Head of caudate nucleus (tissue), 42 donors: ENCODE results near the gene SPSB3.
A peak's percentile ranks its signal among the peaks of the same experiment; 100 is the strongest.
"Not testable (repeated sequence)": the region's sequence is repeated elsewhere in the genome, so short reads cannot be mapped to it uniquely, and the experiment has no call there.

Experiments
- DNase-seq, 42 donors: peaks; one replicate each; pipeline versions ENCODE4 v3.0.0 to v3.0.0-alpha.2; 2020 to 2021; ENCODE audit warnings: mixed read lengths in 7 of 42
- intact Hi-C: fragments of 100-400 bp; cut with DNase I; formaldehyde crosslinking; loops from one replicate; pipeline ENCODE4 v1.15.0; 2022

Gene SPSB3

DNA sequence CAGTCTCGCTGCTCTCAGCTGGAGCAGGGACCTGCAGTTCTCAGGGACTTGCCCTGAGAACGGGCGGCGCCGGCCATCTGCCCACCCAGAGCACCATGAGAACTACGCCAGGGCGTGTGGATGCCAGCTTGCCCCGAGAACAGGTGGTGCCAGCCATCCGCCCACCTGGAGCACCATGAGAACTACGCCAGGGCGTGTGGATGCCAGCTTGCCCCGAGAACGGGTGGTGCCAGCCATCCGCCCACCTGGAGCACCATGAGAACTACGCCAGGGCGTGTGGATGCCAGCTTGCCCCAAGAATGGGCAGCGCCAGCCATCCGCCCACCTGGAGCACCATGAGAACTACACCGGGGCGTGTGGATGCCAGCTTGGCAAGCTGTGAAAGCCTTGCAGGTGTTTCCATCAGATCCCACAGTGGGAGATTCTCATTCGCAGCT lies 49.8 kb downstream of the SPSB3 start:
- peak in 16 of 42 donors; percentile 17 to 56 (median 30) for DNase-seq
- intact Hi-C loops, result not testable (repeated sequence)

GRCh38 chr16:1732071-1732470 lies 50.3 kb downstream of the SPSB3 start:
- intact Hi-C loops, result no loop called here
- DNase-seq, result no peak

DNA sequence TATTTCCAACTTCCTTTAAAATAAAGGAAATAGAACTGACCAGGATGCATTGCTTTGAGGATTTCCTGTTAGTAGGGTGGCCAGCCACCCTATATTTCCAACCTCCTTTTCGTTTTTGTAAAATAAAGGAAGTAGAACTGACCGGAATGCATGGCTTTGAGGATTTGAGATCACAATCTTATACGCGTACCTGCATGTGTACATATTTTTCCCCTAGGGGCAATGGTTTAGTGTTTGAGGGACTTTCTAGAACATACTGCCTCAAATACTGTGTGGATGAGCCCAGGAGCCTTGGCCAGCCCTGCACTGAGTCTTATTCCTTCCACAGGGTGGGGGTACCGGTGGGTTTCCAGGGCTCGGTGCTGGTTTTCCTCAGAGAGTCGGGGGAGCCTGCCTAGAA lies 50.8 kb downstream of the SPSB3 start:
- intact Hi-C loops, result no loop called here
- no peak for DNase-seq

- intact Hi-C loops, result no loop called here
- peak in 9 of 42 donors; percentile 33 to 61 (median 49) for DNase-seq
Measured at GRCh38 chr16:1731073-1731472, 51.3 kb downstream of the SPSB3 start.

- intact Hi-C loops, result no loop called here
- DNase-seq, result no peak
Measured at GRCh38 chr16:1729445-1729844, 52.9 kb downstream of the SPSB3 start.

DNA sequence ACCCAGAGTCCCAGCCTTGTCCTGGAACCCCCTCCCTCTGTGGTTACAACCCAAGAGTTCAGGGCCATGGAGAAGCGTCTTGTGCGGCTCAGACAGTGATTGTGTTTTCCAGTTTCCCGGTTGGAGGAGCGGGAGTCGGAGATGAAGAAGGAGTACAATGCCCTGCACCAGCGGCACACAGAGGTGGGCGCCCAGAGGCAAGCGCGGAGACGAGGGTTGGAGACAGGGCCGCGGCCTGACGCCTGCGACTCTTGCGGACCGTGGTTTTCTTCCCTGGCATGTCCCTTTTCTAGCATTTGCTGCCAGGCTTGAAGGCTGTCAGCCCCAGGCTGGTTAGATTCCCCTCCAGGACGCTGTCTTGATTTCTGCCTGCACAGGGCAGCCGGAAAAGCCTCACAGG lies 53.3 kb downstream of the SPSB3 start:
- intact Hi-C loops, result no loop called here
- DNase-seq, result no peak

DNA sequence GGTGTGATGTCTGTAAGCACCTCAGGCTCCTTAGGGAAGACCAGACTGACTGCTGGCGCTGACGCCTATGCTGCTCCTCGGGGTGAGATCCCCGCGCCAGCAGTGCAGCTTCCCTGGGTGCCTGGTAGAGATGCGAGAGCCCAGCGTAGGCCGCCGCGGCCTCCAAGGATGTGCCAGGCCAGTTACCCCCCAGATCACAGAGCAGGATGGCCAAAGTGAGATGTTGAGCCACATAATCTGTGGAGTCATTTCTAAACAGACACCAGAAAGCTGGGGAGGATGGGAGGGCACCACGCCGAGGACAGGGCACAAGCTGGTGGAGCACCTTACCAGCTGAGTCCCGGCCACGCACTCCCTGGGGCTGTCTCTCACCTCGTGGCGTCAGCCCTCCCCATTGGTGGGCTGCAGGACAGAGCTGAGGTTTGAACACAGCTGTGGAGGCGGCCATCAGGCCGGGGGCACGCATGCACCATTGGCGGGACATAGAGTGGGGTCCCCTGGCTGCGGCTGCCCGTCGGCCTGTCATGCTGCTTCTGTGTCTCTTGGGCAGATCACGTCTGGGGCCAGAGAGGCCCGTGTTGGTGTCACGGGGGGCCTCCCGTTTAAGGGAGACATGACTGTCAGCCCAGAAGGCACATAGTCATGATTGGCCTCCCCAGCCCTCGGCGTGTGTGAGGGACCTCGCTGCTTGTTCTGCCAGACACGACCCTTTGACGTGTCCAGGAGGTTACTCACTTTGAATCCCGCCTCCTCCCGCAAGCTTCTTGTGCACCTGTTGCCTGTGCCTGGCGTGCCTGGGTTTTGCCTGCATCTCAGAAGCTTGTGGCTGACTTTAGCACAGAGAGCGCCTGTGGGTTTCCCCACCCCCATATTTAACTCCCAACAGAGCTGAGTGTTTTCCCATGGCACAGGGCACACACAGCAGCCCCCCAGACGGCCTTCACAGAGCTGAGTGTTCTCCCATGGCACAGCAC lies 54.4 kb downstream of the SPSB3 start:
- intact Hi-C loops, result no loop called here
- no peak for DNase-seq
